ENCODE data around the gene APCDD1.
"Not testable (repeated sequence)": the region's sequence is repeated elsewhere in the genome, so short reads cannot be mapped to it uniquely, and the experiment has no call there.

- TF ChIP-seq CTCF, POLR2A, POLR2AphosphoS5 (IDR thresholded peaks at IDR 0.05): not testable (repeated sequence)
These were observed 84.7 kb downstream of the APCDD1 start for GRCh38 chr18:10539124-10539523.
